ENCODE results near the gene DNAH5.

GRCh38 chr5:13909271-13909670 lies 35.2 kb downstream of the DNAH5 start:
- TF ChIP-seq, protein P1, sequence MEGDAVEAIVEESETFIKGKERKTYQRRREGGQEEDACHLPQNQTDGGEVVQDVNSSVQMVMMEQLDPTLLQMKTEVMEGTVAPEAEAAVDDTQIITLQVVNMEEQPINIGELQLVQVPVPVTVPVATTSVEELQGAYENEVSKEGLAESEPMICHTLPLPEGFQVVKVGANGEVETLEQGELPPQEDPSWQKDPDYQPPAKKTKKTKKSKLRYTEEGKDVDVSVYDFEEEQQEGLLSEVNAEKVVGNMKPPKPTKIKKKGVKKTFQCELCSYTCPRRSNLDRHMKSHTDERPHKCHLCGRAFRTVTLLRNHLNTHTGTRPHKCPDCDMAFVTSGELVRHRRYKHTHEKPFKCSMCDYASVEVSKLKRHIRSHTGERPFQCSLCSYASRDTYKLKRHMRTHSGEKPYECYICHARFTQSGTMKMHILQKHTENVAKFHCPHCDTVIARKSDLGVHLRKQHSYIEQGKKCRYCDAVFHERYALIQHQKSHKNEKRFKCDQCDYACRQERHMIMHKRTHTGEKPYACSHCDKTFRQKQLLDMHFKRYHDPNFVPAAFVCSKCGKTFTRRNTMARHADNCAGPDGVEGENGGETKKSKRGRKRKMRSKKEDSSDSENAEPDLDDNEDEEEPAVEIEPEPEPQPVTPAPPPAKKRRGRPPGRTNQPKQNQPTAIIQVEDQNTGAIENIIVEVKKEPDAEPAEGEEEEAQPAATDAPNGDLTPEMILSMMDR (IDR thresholded peaks at IDR 0.05; ENCODE audit: control extremely low read depth in 1 of 3, insufficient read depth in 1 of 3, low read depth in 1 of 3, low read length in 3 of 3) = no peak
- TF ChIP-seq SP1 (IDR thresholded peaks at IDR 0.05; ENCODE audit: low read depth, low read length) (no peak), POLR2A (IDR thresholded peaks at IDR 0.05; ENCODE audit: control extremely low read depth in 1 of 2, low read depth in 2 of 2, low read length in 2 of 2) (no peak), BACH1 (IDR thresholded peaks at IDR 0.05; ENCODE audit: low read length) (no peak), HDAC6 (IDR thresholded peaks at IDR 0.05; ENCODE audit: low read depth, low read length) (no peak), SP4 (IDR thresholded peaks at IDR 0.05; ENCODE audit: low read length) (no peak), CHD1 (IDR thresholded peaks at IDR 0.05; ENCODE audit: low read depth, low read length) (no peak), EZH2 (IDR thresholded peaks at IDR 0.05; ENCODE audit: low read depth, low read length, severe bottlenecking) (no peak), YY1 (IDR thresholded peaks at IDR 0.05; ENCODE audit: low read depth, low read length) (no peak)

Data from H1 (cell line).